ENCODE data around the gene MSH3. TPM values are rescaled to one million over a fixed set of nuclear protein-coding genes. Genes with fewer than 3 reads are reported as not detected.
"Not testable (repeated sequence)": the region's sequence is repeated elsewhere in the genome, so short reads cannot be mapped to it uniquely, and the experiment has no call there.

MSH3 gene
- total RNA-seq, 2 donors from 2014 or later: 12.6 to 14.9 TPM

GRCh38 chr5:80654054-80654390 lies 430 bp upstream of the MSH3 start:
- no peaks in the 10 kb centered on the region for H3K27me3 ChIP-seq (replicated peaks; ENCODE audit: insufficient read depth)
- no peak for DNase-seq (ENCODE audit: low spot score)
- no peaks in the 10 kb centered on the region for H3K9me3 ChIP-seq
- under 1% methylated on average over 22 of the region's 24 CpGs for WGBS
- peaks cover 3% of the 10 kb centered on the region for H3K4me1 ChIP-seq (replicated peaks)
- H3K27ac ChIP-seq: no peak overlapping the region
- H3K36me3 ChIP-seq: no peaks in the 10 kb centered on the region
- TF ChIP-seq POLR2A (IDR thresholded peaks at IDR 0.05) (no peak), POLR2AphosphoS5 (IDR thresholded peaks at IDR 0.05) (no peak), CTCF (IDR thresholded peaks at IDR 0.05) (no peak)
- H3K4me3 ChIP-seq: peak overlapping the region; percentile 77 to 95
- intact Hi-C loops (cut with DNase I): no loop called here

GRCh38 chr5:80655231-80655774 lies 851 bp downstream of the MSH3 start:
- Histone ChIP-seq H3K4me3 (peak overlapping the region; percentile 77 to 95), H3K9me3 (no peaks in the 10 kb centered on the region), H3K4me1 (replicated peaks) (peaks cover 3% of the 10 kb centered on the region), H3K36me3 (no peaks in the 10 kb centered on the region), H3K27me3 (replicated peaks; ENCODE audit: insufficient read depth) (no peaks in the 10 kb centered on the region), H3K27ac (peak overlapping the region; percentile 93)
- 17% methylated on average over 7 of the region's 7 CpGs for WGBS
- TF ChIP-seq POLR2A (IDR thresholded peaks at IDR 0.05) (no peak), CTCF (IDR thresholded peaks at IDR 0.05) (no peak), POLR2AphosphoS5 (IDR thresholded peaks at IDR 0.05) (no peak)
- DNase-seq (ENCODE audit: low spot score): no peak
- intact Hi-C loops (cut with DNase I): no loop called here

DNA sequence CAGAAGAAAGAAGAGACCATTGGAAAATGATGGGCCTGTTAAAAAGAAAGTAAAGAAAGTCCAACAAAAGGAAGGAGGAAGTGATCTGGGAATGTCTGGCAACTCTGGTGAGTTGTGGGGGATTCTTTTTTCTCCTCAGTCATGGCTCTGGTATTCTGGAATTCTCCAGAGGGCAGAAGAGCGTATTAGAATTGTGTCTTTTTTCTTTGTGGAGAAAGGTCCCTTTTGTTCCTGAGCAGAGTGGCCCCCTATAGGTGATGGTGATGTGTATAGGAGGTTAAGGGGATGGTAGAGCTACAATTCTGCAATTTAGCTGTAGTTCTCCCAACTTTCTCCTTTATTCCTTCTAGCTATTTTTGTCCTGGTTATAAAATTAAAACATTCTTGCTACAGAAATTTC lies 2.0 kb downstream of the MSH3 start:
- DNase-seq (ENCODE audit: low spot score): no peak
- TF ChIP-seq POLR2AphosphoS5 (IDR thresholded peaks at IDR 0.05) (no peak), CTCF (IDR thresholded peaks at IDR 0.05) (no peak), POLR2A (IDR thresholded peaks at IDR 0.05) (no peak)
- Histone ChIP-seq H3K4me3 (no peak overlapping the region), H3K27me3 (replicated peaks; ENCODE audit: insufficient read depth) (no peaks in the 10 kb centered on the region), H3K9me3 (no peaks in the 10 kb centered on the region), H3K4me1 (replicated peaks) (peaks cover 3% of the 10 kb centered on the region), H3K36me3 (no peaks in the 10 kb centered on the region), H3K27ac (no peak overlapping the region)
- intact Hi-C loops (cut with DNase I): no loop called here
- 0% methylated on average over 1 of the region's 1 CpG for WGBS

DNA sequence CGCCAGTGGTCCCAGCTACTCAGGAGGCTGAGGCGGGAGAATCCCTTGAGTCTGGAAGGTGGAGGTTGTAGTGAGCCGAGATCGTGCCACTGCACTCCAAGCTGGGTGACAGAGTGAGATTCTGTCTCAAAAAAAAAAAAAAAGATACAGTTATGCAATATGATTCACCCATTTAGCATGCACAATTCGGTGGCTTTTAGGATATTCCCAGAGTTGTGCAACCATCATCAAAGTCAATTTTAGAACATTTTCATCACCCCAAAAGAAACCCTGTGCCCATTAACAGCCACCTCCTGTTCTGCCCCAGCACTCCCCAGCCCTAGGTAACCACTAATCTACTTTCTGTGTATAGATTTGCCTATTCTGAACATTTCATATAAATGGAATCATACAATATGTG lies 4.7 kb downstream of the MSH3 start:
- Histone ChIP-seq H3K36me3 (no peaks in the 10 kb centered on the region), H3K27ac (no peak overlapping the region), H3K4me1 (replicated peaks) (peaks cover under 1% of the 10 kb centered on the region), H3K9me3 (no peaks in the 10 kb centered on the region), H3K4me3 (no peak overlapping the region), H3K27me3 (replicated peaks; ENCODE audit: insufficient read depth) (no peaks in the 10 kb centered on the region)
- intact Hi-C loops (cut with DNase I): no loop called here
- no peak for TF ChIP-seq POLR2AphosphoS5 (IDR thresholded peaks at IDR 0.05)
- no peak for TF ChIP-seq POLR2A (IDR thresholded peaks at IDR 0.05)
- TF ChIP-seq CTCF (IDR thresholded peaks at IDR 0.05): no peak
- WGBS: 89% methylated on average over 5 of the region's 5 CpGs
- no peak for DNase-seq (ENCODE audit: low spot score)

DNA sequence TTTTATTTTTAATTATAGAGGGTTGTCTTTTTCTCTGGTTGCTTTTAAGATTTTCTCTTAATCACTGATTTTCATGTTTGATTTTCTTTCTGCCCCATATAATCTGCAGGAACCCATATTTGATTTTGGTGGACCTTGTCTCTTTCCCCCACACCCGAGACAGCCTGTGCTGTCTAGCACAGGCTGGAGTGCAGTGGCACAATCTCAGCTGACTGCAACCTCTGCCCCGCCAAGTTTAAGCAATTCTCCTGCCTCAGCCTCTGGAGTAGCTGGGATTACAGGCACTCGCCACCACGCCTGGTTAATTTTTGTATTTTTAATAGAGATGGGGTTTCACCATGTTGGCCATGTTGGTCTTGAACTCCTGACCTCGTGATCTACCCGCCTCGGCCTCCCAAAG lies 6.2 kb downstream of the MSH3 start:
- H3K9me3 ChIP-seq; H3K27ac ChIP-seq; H3K27me3 ChIP-seq (replicated peaks; ENCODE audit: insufficient read depth); H3K4me1 ChIP-seq (replicated peaks); H3K36me3 ChIP-seq; H3K4me3 ChIP-seq; intact Hi-C loops (cut with DNase I); DNase-seq (ENCODE audit: low spot score): not testable (repeated sequence)
- WGBS: 74% methylated on average over 7 of the region's 7 CpGs

Measured in prostate gland (tissue), 2 donors.